HepG2 (cell line): ENCODE data around the gene CHEK1. TPM values are rescaled to one million over a fixed set of nuclear protein-coding genes. Genes with fewer than 3 reads are reported as not detected.

Source experiments
- BRD4 ChIP-seq: sonication (generic); formaldehyde crosslinking; IDR thresholded peaks from 2 replicates; pipeline ENCODE4 v1.4.0; 2020; ENCODE audit warnings: missing genetic modification reagents
- ETV5 ChIP-seq: IDR thresholded peaks from 2 replicates; pipeline ENCODE4 v1.6.1; 2018; ENCODE audit warnings: missing biosample characterization, missing genetic modification reagents, inconsistent platforms, borderline replicate concordance
- MAZ ChIP-seq, 2 experiments: sonication (generic) in 1 of 2; formaldehyde crosslinking in 1 of 2; IDR thresholded peaks; 2 replicates each; pipeline versions ENCODE4 v1.5.0 to v1.6.1; 2012 to 2020; ENCODE audit warnings: low read depth in 2 of 2, mild to moderate bottlenecking in 2 of 2, borderline replicate concordance in 1 of 2, improper control_type of control experiment in 1 of 2, low read length in 1 of 2, missing genetic modification reagents in 1 of 2, moderate library complexity in 1 of 2
- POLR2AphosphoS2 ChIP-seq: IDR thresholded peaks from 2 replicates; pipeline ENCODE4 v1.6.1; 2011; ENCODE audit warnings: low read depth, low read length, improper control_type of control experiment
- ZFAT ChIP-seq: sonication (generic); formaldehyde crosslinking; conservative IDR thresholded peaks from 2 replicates; pipeline ENCODE4 v1.8.1; 2023; ENCODE audit warnings: missing genetic modification reagents, inconsistent platforms
- ZNF143 ChIP-seq: sonication (generic); formaldehyde crosslinking; IDR thresholded peaks from 2 replicates; pipeline ENCODE4 v1.4.0; 2020; ENCODE audit warnings: missing genetic modification reagents
- ZNF552 ChIP-seq: sonication (generic); formaldehyde crosslinking; IDR thresholded peaks from 2 replicates; pipeline ENCODE4 v1.9.0; 2022; ENCODE audit warnings: missing genetic modification reagents, mild to moderate bottlenecking, borderline replicate concordance
- polyA plus RNA-seq, 8 experiments: library from polyadenylated mRNA; depleted of rRNA in 3 of 8; stranded (reverse) in 7 of 8; unstranded in 1 of 8; fragments of >200 nt; fragmentation: Illumina TruSeq in 4 of 8; extraction: Trizol in 4 of 8; gene quantifications; 2 replicates each; pipeline versions ENCODE4 v1.2.1 to v1.2.3, GENCODE V29; 2011 to 2016; ENCODE audit warnings: low read depth in 4 of 8, missing spikeins in 1 of 8, mixed read lengths in 1 of 8; ENCODE audit not compliant: insufficient read depth in 1 of 8
- total RNA-seq, 5 experiments: library from RNA; depleted of rRNA; stranded (reverse); fragments of >200 nt; fragmentation: Illumina TruSeq; extraction: Trizol; gene quantifications; 2 replicates each; pipeline ENCODE4 v1.2.3, GENCODE V29; 2016; ENCODE audit warnings: low read depth in 1 of 5
- TF ChIP-seq, protein P1 (sequence below): sonication (generic); formaldehyde crosslinking; IDR thresholded peaks from 2 replicates; pipeline ENCODE4 v1.5.1; 2020; ENCODE audit warnings: mild to moderate bottlenecking, missing genetic modification reagents
- TF ChIP-seq, protein P2 (sequence below): sonication (generic); formaldehyde crosslinking; IDR thresholded peaks from 2 replicates; pipeline ENCODE4 v1.5.1; 2020; ENCODE audit warnings: missing genetic modification reagents, mild to moderate bottlenecking, borderline replicate concordance
- TF ChIP-seq, protein P3 (sequence below): IDR thresholded peaks from 2 replicates; pipeline ENCODE4 v1.6.1; 2016; ENCODE audit warnings: mild to moderate bottlenecking
- TF ChIP-seq, protein P4 (sequence below): IDR thresholded peaks from 2 replicates; pipeline ENCODE4 v1.4.0; 2020; ENCODE audit warnings: mild to moderate bottlenecking, missing genetic modification reagents
- TF ChIP-seq, protein P5 (sequence below): sonication (generic); formaldehyde crosslinking; IDR thresholded peaks from 2 replicates; pipeline ENCODE4 v1.4.0; 2020; ENCODE audit warnings: missing genetic modification reagents, borderline replicate concordance

Gene CHEK1
- total and polyA plus RNA-seq, 2 of the 13 experiments (the other 11 are each of a cell fraction or from before 2014, with no cell fraction given) = 17.8 to 83.2 TPM

DNA sequence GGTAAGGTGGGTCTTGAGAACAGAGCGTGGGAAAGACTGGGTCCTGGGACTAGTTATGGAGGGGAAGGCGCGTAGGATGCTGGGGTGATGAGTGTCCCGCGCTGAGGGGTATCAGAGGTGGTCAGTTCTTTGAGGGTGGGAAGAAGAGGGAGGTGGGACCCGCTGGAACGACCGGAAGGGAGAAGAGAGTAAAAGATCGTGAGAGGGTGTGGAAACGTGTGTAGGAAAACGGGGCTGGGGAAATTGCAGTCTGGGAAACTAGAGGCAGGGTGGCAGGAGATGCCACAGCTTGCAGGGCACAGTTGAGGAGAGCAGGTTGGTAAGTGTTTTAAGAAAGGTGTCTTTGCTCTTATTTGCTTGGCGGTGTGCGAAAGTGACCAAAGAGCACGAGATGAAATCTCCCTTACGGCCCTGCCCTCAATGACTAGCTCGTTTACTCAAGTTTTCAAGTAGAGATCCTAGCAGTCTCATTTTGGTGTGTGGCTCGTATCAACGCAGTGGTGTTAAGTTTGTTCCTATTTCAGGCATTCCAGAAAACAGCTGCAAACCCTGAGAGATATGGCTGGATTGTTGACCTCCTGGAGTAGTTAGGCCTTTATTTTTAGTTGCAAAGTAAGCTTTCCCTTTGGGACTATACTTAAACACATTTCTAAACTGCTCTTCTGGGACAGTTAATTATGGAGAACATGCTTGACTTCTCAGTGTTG is 31.7 kb upstream of the CHEK1 start (continued):
- TF ChIP-seq, protein P1, sequence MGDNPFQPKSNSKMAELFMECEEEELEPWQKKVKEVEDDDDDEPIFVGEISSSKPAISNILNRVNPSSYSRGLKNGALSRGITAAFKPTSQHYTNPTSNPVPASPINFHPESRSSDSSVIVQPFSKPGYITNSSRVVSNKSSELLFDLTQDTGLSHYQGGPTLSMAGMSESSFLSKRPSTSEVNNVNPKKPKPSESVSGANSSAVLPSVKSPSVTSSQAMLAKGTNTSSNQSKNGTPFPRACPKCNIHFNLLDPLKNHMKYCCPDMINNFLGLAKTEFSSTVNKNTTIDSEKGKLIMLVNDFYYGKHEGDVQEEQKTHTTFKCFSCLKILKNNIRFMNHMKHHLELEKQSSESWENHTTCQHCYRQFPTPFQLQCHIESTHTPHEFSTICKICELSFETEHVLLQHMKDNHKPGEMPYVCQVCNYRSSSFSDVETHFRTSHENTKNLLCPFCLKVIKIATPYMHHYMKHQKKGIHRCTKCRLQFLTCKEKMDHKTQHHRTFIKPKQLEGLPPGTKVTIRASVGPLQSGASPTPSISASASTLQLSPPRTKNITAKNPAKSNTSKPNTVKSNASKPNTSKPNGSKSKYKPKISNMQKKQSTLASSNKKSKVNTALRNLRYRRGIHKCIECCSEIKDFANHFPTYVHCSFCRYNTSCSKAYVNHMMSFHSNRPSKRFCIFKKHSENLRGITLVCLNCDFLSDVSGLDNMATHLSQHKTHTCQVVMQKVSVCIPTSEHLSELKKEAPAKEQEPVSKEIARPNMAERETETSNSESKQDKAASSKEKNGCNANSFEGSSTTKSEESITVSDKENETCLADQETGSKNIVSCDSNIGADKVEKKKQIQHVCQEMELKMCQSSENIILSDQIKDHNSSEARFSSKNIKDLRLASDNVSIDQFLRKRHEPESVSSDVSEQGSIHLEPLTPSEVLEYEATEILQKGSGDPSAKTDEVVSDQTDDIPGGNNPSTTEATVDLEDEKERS (CRISPR knock-in tag) = 0 out of 2 replicates have a peak, but pooled peaks have one; percentile 12
- no peak for TF ChIP-seq MAZ (IDR thresholded peaks at IDR 0.05; ENCODE audit: borderline replicate concordance, low read depth, low read length)
- 0 out of 2 replicates have a peak, but pooled peaks have one; percentile 1 for TF ChIP-seq MAZ (CRISPR knock-in tag; IDR thresholded peaks at IDR 0.05; ENCODE audit: low read depth)
- TF ChIP-seq, protein P2, sequence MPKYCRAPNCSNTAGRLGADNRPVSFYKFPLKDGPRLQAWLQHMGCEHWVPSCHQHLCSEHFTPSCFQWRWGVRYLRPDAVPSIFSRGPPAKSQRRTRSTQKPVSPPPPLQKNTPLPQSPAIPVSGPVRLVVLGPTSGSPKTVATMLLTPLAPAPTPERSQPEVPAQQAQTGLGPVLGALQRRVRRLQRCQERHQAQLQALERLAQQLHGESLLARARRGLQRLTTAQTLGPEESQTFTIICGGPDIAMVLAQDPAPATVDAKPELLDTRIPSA (CRISPR knock-in tag) = no peak
- TF ChIP-seq, protein P3, sequence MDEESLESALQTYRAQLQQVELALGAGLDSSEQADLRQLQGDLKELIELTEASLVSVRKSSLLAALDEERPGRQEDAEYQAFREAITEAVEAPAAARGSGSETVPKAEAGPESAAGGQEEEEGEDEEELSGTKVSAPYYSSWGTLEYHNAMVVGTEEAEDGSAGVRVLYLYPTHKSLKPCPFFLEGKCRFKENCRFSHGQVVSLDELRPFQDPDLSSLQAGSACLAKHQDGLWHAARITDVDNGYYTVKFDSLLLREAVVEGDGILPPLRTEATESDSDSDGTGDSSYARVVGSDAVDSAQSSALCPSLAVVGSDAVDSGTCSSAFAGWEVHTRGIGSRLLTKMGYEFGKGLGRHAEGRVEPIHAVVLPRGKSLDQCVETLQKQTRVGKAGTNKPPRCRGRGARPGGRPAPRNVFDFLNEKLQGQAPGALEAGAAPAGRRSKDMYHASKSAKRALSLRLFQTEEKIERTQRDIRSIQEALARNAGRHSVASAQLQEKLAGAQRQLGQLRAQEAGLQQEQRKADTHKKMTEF = peak; percentile 25; the same call in 1 of the 2 replicates
- no peak; the same call in 1 of the 2 replicates for TF ChIP-seq ZNF552
- TF ChIP-seq ZFAT (CRISPR knock-in tag) = no peak
- 0 out of 2 replicates have a peak, but pooled peaks have one; percentile 29 for TF ChIP-seq BRD4 (CRISPR knock-in tag)
- TF ChIP-seq, protein P4, sequence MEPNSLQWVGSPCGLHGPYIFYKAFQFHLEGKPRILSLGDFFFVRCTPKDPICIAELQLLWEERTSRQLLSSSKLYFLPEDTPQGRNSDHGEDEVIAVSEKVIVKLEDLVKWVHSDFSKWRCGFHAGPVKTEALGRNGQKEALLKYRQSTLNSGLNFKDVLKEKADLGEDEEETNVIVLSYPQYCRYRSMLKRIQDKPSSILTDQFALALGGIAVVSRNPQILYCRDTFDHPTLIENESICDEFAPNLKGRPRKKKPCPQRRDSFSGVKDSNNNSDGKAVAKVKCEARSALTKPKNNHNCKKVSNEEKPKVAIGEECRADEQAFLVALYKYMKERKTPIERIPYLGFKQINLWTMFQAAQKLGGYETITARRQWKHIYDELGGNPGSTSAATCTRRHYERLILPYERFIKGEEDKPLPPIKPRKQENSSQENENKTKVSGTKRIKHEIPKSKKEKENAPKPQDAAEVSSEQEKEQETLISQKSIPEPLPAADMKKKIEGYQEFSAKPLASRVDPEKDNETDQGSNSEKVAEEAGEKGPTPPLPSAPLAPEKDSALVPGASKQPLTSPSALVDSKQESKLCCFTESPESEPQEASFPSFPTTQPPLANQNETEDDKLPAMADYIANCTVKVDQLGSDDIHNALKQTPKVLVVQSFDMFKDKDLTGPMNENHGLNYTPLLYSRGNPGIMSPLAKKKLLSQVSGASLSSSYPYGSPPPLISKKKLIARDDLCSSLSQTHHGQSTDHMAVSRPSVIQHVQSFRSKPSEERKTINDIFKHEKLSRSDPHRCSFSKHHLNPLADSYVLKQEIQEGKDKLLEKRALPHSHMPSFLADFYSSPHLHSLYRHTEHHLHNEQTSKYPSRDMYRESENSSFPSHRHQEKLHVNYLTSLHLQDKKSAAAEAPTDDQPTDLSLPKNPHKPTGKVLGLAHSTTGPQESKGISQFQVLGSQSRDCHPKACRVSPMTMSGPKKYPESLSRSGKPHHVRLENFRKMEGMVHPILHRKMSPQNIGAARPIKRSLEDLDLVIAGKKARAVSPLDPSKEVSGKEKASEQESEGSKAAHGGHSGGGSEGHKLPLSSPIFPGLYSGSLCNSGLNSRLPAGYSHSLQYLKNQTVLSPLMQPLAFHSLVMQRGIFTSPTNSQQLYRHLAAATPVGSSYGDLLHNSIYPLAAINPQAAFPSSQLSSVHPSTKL (CRISPR knock-in tag) = peak; percentile 25; the same call in 1 of the 2 replicates
- TF ChIP-seq, protein P5, sequence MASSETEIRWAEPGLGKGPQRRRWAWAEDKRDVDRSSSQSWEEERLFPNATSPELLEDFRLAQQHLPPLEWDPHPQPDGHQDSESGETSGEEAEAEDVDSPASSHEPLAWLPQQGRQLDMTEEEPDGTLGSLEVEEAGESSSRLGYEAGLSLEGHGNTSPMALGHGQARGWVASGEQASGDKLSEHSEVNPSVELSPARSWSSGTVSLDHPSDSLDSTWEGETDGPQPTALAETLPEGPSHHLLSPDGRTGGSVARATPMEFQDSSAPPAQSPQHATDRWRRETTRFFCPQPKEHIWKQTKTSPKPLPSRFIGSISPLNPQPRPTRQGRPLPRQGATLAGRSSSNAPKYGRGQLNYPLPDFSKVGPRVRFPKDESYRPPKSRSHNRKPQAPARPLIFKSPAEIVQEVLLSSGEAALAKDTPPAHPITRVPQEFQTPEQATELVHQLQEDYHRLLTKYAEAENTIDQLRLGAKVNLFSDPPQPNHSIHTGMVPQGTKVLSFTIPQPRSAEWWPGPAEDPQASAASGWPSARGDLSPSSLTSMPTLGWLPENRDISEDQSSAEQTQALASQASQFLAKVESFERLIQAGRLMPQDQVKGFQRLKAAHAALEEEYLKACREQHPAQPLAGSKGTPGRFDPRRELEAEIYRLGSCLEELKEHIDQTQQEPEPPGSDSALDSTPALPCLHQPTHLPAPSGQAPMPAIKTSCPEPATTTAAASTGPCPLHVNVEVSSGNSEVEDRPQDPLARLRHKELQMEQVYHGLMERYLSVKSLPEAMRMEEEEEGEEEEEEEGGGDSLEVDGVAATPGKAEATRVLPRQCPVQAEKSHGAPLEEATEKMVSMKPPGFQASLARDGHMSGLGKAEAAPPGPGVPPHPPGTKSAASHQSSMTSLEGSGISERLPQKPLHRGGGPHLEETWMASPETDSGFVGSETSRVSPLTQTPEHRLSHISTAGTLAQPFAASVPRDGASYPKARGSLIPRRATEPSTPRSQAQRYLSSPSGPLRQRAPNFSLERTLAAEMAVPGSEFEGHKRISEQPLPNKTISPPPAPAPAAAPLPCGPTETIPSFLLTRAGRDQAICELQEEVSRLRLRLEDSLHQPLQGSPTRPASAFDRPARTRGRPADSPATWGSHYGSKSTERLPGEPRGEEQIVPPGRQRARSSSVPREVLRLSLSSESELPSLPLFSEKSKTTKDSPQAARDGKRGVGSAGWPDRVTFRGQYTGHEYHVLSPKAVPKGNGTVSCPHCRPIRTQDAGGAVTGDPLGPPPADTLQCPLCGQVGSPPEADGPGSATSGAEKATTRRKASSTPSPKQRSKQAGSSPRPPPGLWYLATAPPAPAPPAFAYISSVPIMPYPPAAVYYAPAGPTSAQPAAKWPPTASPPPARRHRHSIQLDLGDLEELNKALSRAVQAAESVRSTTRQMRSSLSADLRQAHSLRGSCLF (CRISPR knock-in tag) = no peak
- TF ChIP-seq POLR2AphosphoS2 = no peak
- TF ChIP-seq ETV5 (CRISPR knock-in tag) = peak; percentile 53; the same call in 1 of the 2 replicates
- 0 out of 2 replicates have a peak, but pooled peaks have one; percentile 42 for TF ChIP-seq ZNF143 (CRISPR knock-in tag)
